NCI-H146 (cell line): ENCODE results near the gene ERFE.

Source experiments
- DNase-seq: peaks from one replicate; lab custom pipeline; 2025; lab: John Stamatoyannopoulos, UW

Gene ERFE

GRCh38 chr2:238207006-238207405 is 48.2 kb downstream of the ERFE start:
- no peak for DNase-seq

GRCh38 chr2:238216651-238217184 is 57.9 kb downstream of the ERFE start:
- DNase-seq, result no peak
